Aorta (tissue), 5 donors: ENCODE measurements around the gene RWDD2A. TPM values are rescaled to one million over a fixed set of nuclear protein-coding genes. Genes with fewer than 3 reads are reported as not detected.

Experiments
- ATAC-seq: fragments of 200-7000 bp; cut with Tn5 transposase; one replicate; pipeline ENCODE4 v1.9.1; 2022; ENCODE audit warnings: moderate library complexity; ENCODE audit not compliant: low FRiP score
- DNase-seq, 2 donors: peaks; one replicate each; pipeline ENCODE4 v3.0.0-alpha.2; 2020
- H3K27ac ChIP-seq, 2 donors: one replicate each; pipeline ENCODE4 v1.5.1; 2013; ENCODE audit warnings: low read length in 2 of 2, mild to moderate bottlenecking in 2 of 2, moderate library complexity in 2 of 2, control low read depth in 1 of 2, inconsistent platforms in 1 of 2, low read depth in 1 of 2
- H3K27me3 ChIP-seq, 2 donors: one replicate each; pipeline ENCODE4 v1.6.1; 2013; ENCODE audit warnings: control low read depth in 1 of 2, low read length in 1 of 2, mild to moderate bottlenecking in 1 of 2, moderate library complexity in 1 of 2; ENCODE audit not compliant: insufficient read depth in 2 of 2, control insufficient read depth in 1 of 2
- H3K36me3 ChIP-seq, 2 donors: one replicate each; pipeline ENCODE4 v1.6.1; 2013; ENCODE audit warnings: control low read depth in 1 of 2, low read length in 1 of 2, mild to moderate bottlenecking in 1 of 2; ENCODE audit not compliant: insufficient read depth in 2 of 2, control insufficient read depth in 1 of 2
- H3K4me1 ChIP-seq, 2 donors: one replicate each; pipeline ENCODE4 v1.6.1; 2013; ENCODE audit warnings: low read length in 2 of 2, control low read depth in 1 of 2, mild to moderate bottlenecking in 1 of 2, moderate library complexity in 1 of 2; ENCODE audit not compliant: insufficient read depth in 2 of 2, control insufficient read depth in 1 of 2
- H3K4me3 ChIP-seq, 2 donors: one replicate each; pipeline ENCODE4 v1.5.1; 2013; ENCODE audit warnings: low read length in 2 of 2, control low read depth in 1 of 2, mild to moderate bottlenecking in 1 of 2
- H3K9me3 ChIP-seq: one replicate; pipeline ENCODE4 v1.6.1; 2013; ENCODE audit warnings: mild to moderate bottlenecking, low read length; ENCODE audit not compliant: control insufficient read depth
- WGBS, 2 donors: extraction: QIAGEN DNeasy Blood & Tissue Kit; methylation state at CpG; one replicate each; pipeline ENCODE4 v1.1.7; 2013; 5-methylcytosine and 5-hydroxymethylcytosine counted together
- intact Hi-C, 2 donors: fragments of 100-400 bp; cut with DNase I; formaldehyde crosslinking; loops; one replicate each; pipeline versions ENCODE4 v1.14.2 to v1.15.0; 2022
- polyA plus RNA-seq, 2 donors: library from polyadenylated mRNA; stranded (reverse); fragments of 200-250 nt; gene quantifications; one replicate each; pipeline ENCODE4 v1.2.3, GENCODE V29; 2013
- total RNA-seq, 2 donors: library from RNA; stranded (reverse); fragmentation: NEBNext Ultra II Directional; extraction: Animal tissue kit (Norgen Biotek cat#: 25700); gene quantifications; one replicate each; pipeline ENCODE4 v1.2.1, GENCODE V29; 2021
- donor health status: healthy with polysubstance abuse.
- donor health status: Bipolar disorder and iron deficiency.
- donor health status: DM: no; HTN: no; CAD: no.
- donor health status: DM: no; HTN: no; CAD: no.
- donor health status: DM: yes; HTN: yes; CAD: no.

RWDD2A gene
- total and polyA plus RNA-seq, 4 donors: 3.9 to 7.3 (median 4.9) TPM

DNA sequence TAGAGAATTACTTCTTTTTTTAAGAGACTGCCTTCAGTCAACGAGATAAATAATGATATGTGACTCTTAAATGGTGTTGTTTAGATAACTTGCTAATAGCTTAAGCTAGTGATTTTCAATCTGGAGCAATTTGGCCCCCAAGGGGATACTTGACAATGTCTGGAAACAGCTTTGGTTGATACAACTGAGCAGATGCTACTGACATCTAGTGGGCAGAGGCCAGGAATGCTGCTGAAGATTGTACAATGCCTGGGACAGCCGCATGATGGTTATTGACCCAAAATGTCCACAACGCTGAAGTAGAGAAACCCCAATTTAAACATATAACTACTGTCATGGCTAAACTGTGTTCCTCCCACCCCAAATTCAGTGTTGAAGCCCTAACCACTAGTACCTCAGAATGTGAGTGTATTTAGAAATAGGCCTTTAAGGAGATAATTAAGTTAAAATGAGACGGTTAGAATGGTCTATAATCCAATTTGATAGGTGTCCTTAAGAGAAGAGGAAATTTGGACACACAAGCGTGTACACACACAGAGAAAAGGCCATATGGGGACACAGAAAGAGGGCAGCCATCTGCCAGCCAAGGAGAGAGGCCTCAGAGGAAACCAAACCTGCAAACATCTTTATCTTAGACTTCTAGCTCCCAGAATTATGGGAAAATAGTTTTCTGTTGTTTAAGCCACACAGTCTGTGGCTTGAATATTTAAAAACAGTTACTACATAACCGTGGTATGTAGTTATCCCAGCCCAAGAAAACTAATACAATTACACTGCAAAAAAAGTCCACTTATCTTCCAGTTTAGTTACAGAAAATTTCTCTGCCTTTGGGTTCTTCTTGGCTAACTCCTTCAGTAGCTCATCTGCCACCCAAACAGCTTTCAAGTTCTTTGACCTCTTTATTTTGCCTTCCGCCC is 22.2 kb downstream of the RWDD2A start:
- intact Hi-C loops: loop anchor here (1.0 to 10.0 kb wide), 2 partner anchors 148 to 151 kb away; partner anchors contain the start of genes DOP1A (in 2 of the 2) and UBE3D (in 1 of the 2)
- 14% methylated on average over 7 of the region's 7 CpGs for WGBS, 2 donors

GRCh38 chr6:83216806-83217205 is 23.6 kb downstream of the RWDD2A start:
- no peaks in the 10 kb centered on the region for H3K27me3 ChIP-seq
- no peak for ATAC-seq

More for the DNA sequence above, 22.2 kb downstream of the RWDD2A start:
- ATAC-seq (peak; percentile 89), DNase-seq (peak in 1 of 2 donors; percentile 56)
- Histone ChIP-seq H3K27me3 (no peaks in the 10 kb centered on the region), H3K4me3 (no peak overlapping the region), H3K9me3 (no peaks in the 10 kb centered on the region), H3K36me3 (no peaks in the 10 kb centered on the region), H3K4me1 (peaks cover 0 to 3% of the 10 kb centered on the region in 2 donors), H3K27ac (peak overlapping the region; percentile 38 to 57)

GRCh38 chr6:83218646-83219045 is 25.5 kb downstream of the RWDD2A start:
- intact Hi-C loops: loop anchor here in 1 of 2 donors (10.0 kb wide), 1 partner anchor 154 kb away; the partner anchor contains the start of genes DOP1A and UBE3D
- Histone ChIP-seq H3K4me3 (no peak overlapping the region), H3K27me3 (no peaks in the 10 kb centered on the region), H3K36me3 (no peaks in the 10 kb centered on the region), H3K9me3 (no peaks in the 10 kb centered on the region), H3K4me1 (peaks cover 0 to 5% of the 10 kb centered on the region in 2 donors), H3K27ac (no peak overlapping the region)
- DNase-seq (no peak), ATAC-seq (no peak)
- 52 to 59% methylated on average over 3 of the region's 3 CpGs for WGBS, 2 donors

More at GRCh38 chr6:83216806-83217205, 23.6 kb downstream of the RWDD2A start:
- Histone ChIP-seq H3K9me3 (no peaks in the 10 kb centered on the region), H3K4me1 (peaks cover 0 to 3% of the 10 kb centered on the region in 2 donors), H3K36me3 (no peaks in the 10 kb centered on the region), H3K4me3 (no peak overlapping the region), H3K27ac (no peak overlapping the region)
- intact Hi-C loops: loop anchor here in 1 of 2 donors (10.0 kb wide), 1 partner anchor 152 kb away; the partner anchor contains the start of genes DOP1A and UBE3D
- DNase-seq: no peak

DNA sequence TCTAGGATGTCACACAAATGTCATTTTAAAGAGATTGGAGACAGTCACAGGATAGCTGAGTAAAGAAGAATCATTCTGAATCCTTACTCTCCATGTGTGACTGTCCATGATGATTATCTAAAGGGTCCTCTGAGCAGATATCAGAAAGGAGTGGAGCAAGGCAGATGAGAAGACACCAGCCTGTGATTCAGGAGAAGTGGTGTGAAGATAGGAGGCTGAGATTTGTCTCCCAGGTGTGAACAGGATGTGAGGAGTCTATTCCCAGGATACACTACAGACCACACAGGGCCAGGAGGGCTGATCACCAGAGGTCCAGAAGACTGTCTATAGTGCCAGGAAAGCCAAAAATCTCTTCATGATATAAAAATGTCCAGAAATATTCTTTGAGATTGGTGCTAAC is 27.0 kb downstream of the RWDD2A start:
- Histone ChIP-seq H3K27ac (no peak overlapping the region), H3K9me3 (no peaks in the 10 kb centered on the region), H3K4me1 (peaks cover 0 to 5% of the 10 kb centered on the region in 2 donors), H3K4me3 (no peak overlapping the region), H3K27me3 (no peaks in the 10 kb centered on the region), H3K36me3 (no peaks in the 10 kb centered on the region)
- no peak for DNase-seq
- intact Hi-C loops: loop anchor here (5.0 to 10.0 kb wide), 4 partner anchors 155 to 212 kb away; partner anchors contain the start of gene ME1 (in 1 of the 2)
- no peak for ATAC-seq

GRCh38 chr6:83221276-83221675 is 28.1 kb downstream of the RWDD2A start:
- whole genome bisulfite sequencing, 2 donors: 88% methylated on average over 1 of the region's 1 CpG
- intact Hi-C loops: loop anchor here (5.0 to 10.0 kb wide), 4 partner anchors 154 to 211 kb away; partner anchors contain the start of gene ME1 (in 1 of the 2)
- no peak for ATAC-seq

GRCh38 chr6:83221889-83222479 is 28.8 kb downstream of the RWDD2A start:
- 20 to 23% methylated on average over 3 of the region's 3 CpGs for WGBS, 2 donors
- ATAC-seq (no peak), DNase-seq (no peak)
- H3K9me3 ChIP-seq: no peaks in the 10 kb centered on the region
- H3K27ac ChIP-seq: no peak overlapping the region
- H3K36me3 ChIP-seq: no peaks in the 10 kb centered on the region
- H3K4me1 ChIP-seq: peaks cover 0 to 3% of the 10 kb centered on the region in 2 donors
- no peak overlapping the region for H3K4me3 ChIP-seq
- intact Hi-C loops: loop anchor here (2.0 to 10.0 kb wide), 5 partner anchors 153 to 293 kb away; partner anchors contain the start of gene ME1 (in 1 of the 2)
- no peaks in the 10 kb centered on the region for H3K27me3 ChIP-seq

More at GRCh38 chr6:83221276-83221675, 28.1 kb downstream of the RWDD2A start:
- Histone ChIP-seq H3K4me3 (no peak overlapping the region), H3K27me3 (no peaks in the 10 kb centered on the region), H3K36me3 (no peaks in the 10 kb centered on the region), H3K9me3 (no peaks in the 10 kb centered on the region), H3K27ac (no peak overlapping the region), H3K4me1 (peaks cover 0 to 3% of the 10 kb centered on the region in 2 donors)
- no peak for DNase-seq

DNA sequence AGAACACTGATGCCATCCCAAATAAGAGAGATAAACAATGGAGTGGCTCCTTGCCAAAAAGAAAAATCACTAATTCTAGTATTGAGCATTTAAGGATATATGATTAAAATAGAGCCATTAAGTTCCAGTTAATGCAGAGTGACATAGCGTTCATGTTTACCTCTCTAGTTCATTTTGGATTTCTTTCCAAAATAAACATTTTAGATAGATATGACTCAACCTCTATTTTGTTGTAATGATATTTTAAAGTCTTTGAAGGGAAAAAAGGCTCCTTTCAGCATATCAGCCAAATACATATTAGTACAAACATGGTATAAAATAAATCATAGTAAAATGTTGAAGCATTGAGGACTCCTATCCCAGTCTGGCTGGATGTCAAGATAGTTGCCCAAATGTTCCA is 33.4 kb downstream of the RWDD2A start:
- peaks cover 0 to 3% of the 10 kb centered on the region in 2 donors for H3K4me1 ChIP-seq
- H3K36me3 ChIP-seq: no peaks in the 10 kb centered on the region
- intact Hi-C loops: loop anchor here (10.0 kb wide), 2 partner anchors 148 to 198 kb away; no protein-coding TSS in a partner anchor
- ATAC-seq: no peak
- H3K27ac ChIP-seq: no peak overlapping the region
- WGBS, 2 donors: 5 to 6% methylated on average over 1 of the region's 1 CpG
- no peak for DNase-seq
- H3K27me3 ChIP-seq: no peaks in the 10 kb centered on the region
- H3K9me3 ChIP-seq: no peaks in the 10 kb centered on the region
- no peak overlapping the region for H3K4me3 ChIP-seq

GRCh38 chr6:83231146-83231545 is 38.0 kb downstream of the RWDD2A start:
- Histone ChIP-seq H3K27ac (no peak overlapping the region), H3K27me3 (no peaks in the 10 kb centered on the region), H3K4me1 (no peaks in the 10 kb centered on the region), H3K9me3 (no peaks in the 10 kb centered on the region), H3K4me3 (no peak overlapping the region), H3K36me3 (no peaks in the 10 kb centered on the region)
- ATAC-seq (no peak), DNase-seq (no peak)
- 3 to 11% methylated on average over 1 of the region's 1 CpG for WGBS, 2 donors
- intact Hi-C loops: no loop called here
